WERI-Rb-1 (cell line): ENCODE measurements around the gene LRFN4.

ENCODE experiments used
- DNase-seq: peaks from one replicate; pipeline ENCODE4 v3.0.0-alpha.2; 2020
- H3K27ac ChIP-seq: fragments of 250-450 bp; sonication (Bioruptor Pico); 2 replicates; pipeline ENCODE4 v1.5.1; 2020; ENCODE audit warnings: mild to moderate bottlenecking, moderate library complexity
- H3K27me3 ChIP-seq: fragments of 250-450 bp; sonication (Bioruptor Pico); 2 replicates; pipeline ENCODE4 v1.5.1; 2021; ENCODE audit warnings: mild to moderate bottlenecking, low read depth, moderate library complexity; ENCODE audit not compliant: insufficient read depth, severe bottlenecking
- H3K36me3 ChIP-seq: fragments of 250-450 bp; sonication (Bioruptor Pico); 2 replicates; pipeline ENCODE4 v1.5.1; 2020; ENCODE audit warnings: mild to moderate bottlenecking, moderate library complexity
- H3K4me3 ChIP-seq: 2 replicates; pipeline ENCODE4 v1.5.1; 2011; ENCODE audit warnings: low read depth, mild to moderate bottlenecking, control low read depth, low read length
- H3K9me3 ChIP-seq: fragments of 250-450 bp; sonication (Bioruptor Pico); 2 replicates; pipeline ENCODE4 v1.5.1; 2021; ENCODE audit warnings: mild to moderate bottlenecking, moderate library complexity; ENCODE audit not compliant: severe bottlenecking
- TF ChIP-seq, protein P1 (sequence below): IDR thresholded peaks from 2 replicates; pipeline ENCODE4 v1.5.1; 2011; ENCODE audit warnings: low read depth, mild to moderate bottlenecking, control low read depth, inconsistent platforms, low read length

LRFN4 gene

DNA sequence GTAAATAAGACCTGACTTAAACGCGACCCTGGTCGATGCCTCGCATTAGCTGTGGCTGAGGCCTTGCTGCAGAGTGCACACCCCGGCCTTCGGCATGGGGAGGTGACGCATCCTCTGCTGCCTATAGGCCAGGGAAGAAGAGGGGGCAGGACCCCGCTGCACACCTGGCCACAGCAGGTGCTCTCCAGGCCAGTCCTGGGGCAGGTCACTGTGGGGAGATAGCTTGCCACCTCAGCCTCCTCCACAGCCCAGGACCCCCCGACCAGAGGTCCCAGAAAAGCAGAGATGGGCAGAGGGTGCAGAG is 12.7 kb downstream of the LRFN4 start:
- H3K27me3 ChIP-seq: no peaks in the 10 kb centered on the region
- TF ChIP-seq, protein P1, sequence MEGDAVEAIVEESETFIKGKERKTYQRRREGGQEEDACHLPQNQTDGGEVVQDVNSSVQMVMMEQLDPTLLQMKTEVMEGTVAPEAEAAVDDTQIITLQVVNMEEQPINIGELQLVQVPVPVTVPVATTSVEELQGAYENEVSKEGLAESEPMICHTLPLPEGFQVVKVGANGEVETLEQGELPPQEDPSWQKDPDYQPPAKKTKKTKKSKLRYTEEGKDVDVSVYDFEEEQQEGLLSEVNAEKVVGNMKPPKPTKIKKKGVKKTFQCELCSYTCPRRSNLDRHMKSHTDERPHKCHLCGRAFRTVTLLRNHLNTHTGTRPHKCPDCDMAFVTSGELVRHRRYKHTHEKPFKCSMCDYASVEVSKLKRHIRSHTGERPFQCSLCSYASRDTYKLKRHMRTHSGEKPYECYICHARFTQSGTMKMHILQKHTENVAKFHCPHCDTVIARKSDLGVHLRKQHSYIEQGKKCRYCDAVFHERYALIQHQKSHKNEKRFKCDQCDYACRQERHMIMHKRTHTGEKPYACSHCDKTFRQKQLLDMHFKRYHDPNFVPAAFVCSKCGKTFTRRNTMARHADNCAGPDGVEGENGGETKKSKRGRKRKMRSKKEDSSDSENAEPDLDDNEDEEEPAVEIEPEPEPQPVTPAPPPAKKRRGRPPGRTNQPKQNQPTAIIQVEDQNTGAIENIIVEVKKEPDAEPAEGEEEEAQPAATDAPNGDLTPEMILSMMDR: no peak

DNA sequence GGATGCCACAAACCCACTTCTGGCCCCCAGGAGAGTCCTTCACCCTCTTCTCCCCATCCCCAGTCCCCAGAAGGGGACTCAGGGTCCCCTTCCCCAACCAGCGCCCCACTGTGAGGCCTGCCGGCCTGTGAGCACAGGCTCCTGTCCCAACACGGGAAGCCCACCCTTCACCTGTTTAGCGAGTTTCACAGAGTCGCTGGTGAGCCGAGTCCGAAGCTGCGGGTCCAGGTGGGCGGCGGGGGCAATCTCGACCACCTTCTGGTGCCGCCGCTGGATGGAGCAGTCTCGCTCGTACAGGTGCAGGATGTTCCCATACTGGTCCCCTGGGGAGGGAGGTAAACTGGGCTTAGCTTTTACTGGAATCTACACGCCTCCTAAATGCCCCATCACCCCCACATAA is 13.3 kb downstream of the LRFN4 start:
- TF ChIP-seq, protein P1: no peak
- Histone ChIP-seq H3K9me3 (no peaks in the 10 kb centered on the region), H3K27ac (no peak overlapping the region; the same call in 1 of the 2 replicates), H3K4me3 (no peak overlapping the region), H3K27me3 (no peaks in the 10 kb centered on the region), H3K36me3 (peaks cover 8% of the 10 kb centered on the region; the same call in 1 of the 2 replicates)
- no peak for DNase-seq

More for the DNA sequence above, 12.7 kb downstream of the LRFN4 start:
- Histone ChIP-seq H3K36me3 (peaks cover 8% of the 10 kb centered on the region; the same call in 1 of the 2 replicates), H3K4me3 (no peak overlapping the region), H3K9me3 (no peaks in the 10 kb centered on the region), H3K27ac (peak overlapping the region; percentile 74)
- DNase-seq: no peak

DNA sequence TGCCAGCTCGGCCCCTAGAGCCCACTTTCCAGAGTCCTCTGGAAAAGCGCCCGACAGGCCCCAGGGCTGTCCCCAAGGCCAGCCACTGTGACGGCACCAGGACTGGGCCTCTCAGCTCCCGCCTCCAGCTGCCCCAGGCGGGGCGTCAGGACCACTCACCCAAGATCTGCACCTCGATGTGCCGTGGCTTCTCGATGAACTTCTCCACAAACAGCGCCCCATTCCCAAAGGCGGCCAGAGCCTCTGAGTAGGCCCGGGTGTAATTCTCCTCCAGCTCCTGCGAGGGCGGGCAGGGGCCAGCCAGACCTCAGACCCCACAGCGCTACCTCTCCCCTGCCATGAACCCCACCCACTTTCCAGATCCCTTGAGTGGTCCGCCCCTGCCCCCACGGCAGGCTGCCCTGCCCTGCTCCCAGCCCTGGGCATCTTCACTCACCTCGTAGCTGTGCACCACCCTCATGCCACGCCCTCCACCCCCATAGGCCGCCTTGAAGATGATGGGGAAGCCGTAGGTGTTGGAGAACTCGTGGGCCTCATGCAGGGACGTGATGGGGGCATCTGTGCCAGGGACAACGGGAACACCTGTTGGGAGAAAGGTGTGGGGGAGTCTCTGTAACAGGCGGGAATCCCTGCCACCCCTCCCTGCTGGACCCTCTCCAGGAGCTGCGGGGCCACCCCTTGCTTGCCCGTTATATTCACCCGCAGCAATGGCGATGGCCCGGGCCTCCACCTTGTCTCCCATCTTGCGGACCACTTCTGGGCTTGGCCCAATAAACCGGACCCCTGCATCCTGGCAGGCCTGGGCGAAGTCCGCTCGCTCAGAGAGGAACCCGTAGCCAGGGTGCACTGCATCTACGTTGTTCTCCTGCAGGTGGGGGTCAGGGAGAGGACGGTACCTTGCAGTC is 14.0 kb downstream of the LRFN4 start:
- Histone ChIP-seq H3K27me3 (no peaks in the 10 kb centered on the region), H3K36me3 (peaks cover 6% of the 10 kb centered on the region; the same call in 1 of the 2 replicates), H3K4me3 (no peak overlapping the region), H3K27ac (no peak overlapping the region), H3K9me3 (no peaks in the 10 kb centered on the region)
- DNase-seq: no peak
- TF ChIP-seq, protein P1: no peak

DNA sequence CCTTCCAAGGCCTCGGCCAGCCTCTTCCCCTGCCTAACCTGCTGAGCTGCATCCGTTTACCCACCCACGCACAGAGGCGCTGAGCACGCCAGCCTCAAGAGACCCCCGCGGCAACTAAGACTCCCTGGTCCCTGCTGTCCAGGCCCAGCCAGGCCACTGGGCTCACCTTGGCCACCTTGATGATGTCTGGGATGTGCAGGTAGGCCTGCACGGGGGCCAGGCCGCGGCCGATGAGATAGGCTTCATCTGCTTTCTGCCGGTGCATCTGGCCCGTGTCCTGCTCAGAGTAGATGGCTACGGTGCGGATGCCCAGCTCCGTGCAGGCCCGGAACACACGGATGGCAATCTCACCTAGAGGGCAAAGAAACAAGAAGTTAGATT is 14.6 kb downstream of the LRFN4 start:
- H3K36me3 ChIP-seq: peaks cover 5% of the 10 kb centered on the region; the same call in 1 of the 2 replicates
- H3K9me3 ChIP-seq: no peaks in the 10 kb centered on the region
- DNase-seq: no peak
- TF ChIP-seq, protein P1: no peak
- no peaks in the 10 kb centered on the region for H3K27me3 ChIP-seq
- H3K4me3 ChIP-seq: no peak overlapping the region
- H3K27ac ChIP-seq: no peak overlapping the region

DNA sequence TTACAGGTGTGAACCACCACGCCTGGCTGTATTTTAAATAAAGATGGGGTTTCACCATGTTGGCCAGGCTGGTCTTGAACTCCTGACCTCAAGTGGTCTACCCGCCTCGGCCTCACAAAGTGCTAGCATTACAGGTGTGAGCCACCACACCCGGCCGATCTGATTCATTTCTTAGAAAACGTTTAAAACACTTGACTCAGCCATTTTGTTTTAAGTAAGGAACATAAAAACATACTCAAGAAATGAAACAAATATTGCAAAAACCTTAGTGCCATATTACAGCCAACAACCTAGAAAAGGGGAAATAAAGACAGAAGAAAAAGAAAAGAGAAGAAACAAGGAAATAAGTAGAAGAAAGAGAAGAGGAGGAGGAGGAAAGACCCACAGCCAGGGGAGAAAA is 17.4 kb downstream of the LRFN4 start:
- TF ChIP-seq, protein P1: no peak
- Histone ChIP-seq H3K4me3 (no peak overlapping the region), H3K9me3 (no peaks in the 10 kb centered on the region), H3K27me3 (no peaks in the 10 kb centered on the region), H3K36me3 (peaks cover 5% of the 10 kb centered on the region; the same call in 1 of the 2 replicates), H3K27ac (no peak overlapping the region)
- DNase-seq: no peak
